Measurements from ENCODE around the gene ZBTB45. TPM values are rescaled to one million over a fixed set of nuclear protein-coding genes. Genes with fewer than 3 reads are reported as not detected.
A peak's percentile ranks its signal among the peaks of the same experiment; 100 is the strongest.

The ZBTB45 gene
- total RNA-seq, 1 experiment from 2014 or later = 19.7 TPM

- H3K27ac Mint-ChIP-seq = no peak overlapping the region
- no peak for TF ChIP-seq ZNF219 (CRISPR knock-in tag; IDR thresholded peaks at IDR 0.05; ENCODE audit: borderline replicate concordance)
- TF ChIP-seq NFATC4 (CRISPR knock-in tag; IDR thresholded peaks at IDR 0.05) = no peak
- no peak for TF ChIP-seq TEAD1 (CRISPR knock-in tag; IDR thresholded peaks at IDR 0.05)
- TF ChIP-seq ZNF317 (CRISPR knock-in tag; IDR thresholded peaks at IDR 0.05; ENCODE audit: borderline replicate concordance, low read depth) = no peak
- peaks cover 78% of the 10 kb centered on the region for H3K36me3 Mint-ChIP-seq
- H3K4me3 Mint-ChIP-seq = no peak overlapping the region
- peaks cover 20% of the 10 kb centered on the region for H3K4me1 Mint-ChIP-seq
- ChIA-PET CTCF (no interaction called here), POLR2A (interaction anchor here (0.9 to 2.2 kb wide), 2 partner anchors 29 kb away, joined by 4 to 7 read pairs; partner anchors contain the start of gene ZBTB45)
- DNase-seq (ENCODE audit: low spot score) (no peak), ATAC-seq (no peak)
- peaks cover 2% of the 10 kb centered on the region; the same call in 1 of the 2 replicates for H3K27me3 Mint-ChIP-seq (ENCODE audit: low read depth)
- no peaks in the 10 kb centered on the region for H3K9me3 Mint-ChIP-seq
Observed at GRCh38 chr19:58548859-58549663, 29.5 kb upstream of the ZBTB45 start.

GRCh38 chr19:58547323-58548312 lies 28.0 kb upstream of the ZBTB45 start:
- TF ChIP-seq MYBL2 (CRISPR knock-in tag; IDR thresholded peaks at IDR 0.05) (no peak), ZNF671 (CRISPR knock-in tag; IDR thresholded peaks at IDR 0.05) (0 out of 2 replicates have a peak, but pooled peaks have one; percentile 33), ZNF121 (CRISPR knock-in tag; IDR thresholded peaks at IDR 0.05) (peak; percentile 62; the same call in 1 of the 2 replicates)
- H3K36me3 Mint-ChIP-seq = peaks cover 70% of the 10 kb centered on the region
- ChIA-PET CTCF (interaction anchor here (5.9 kb wide), 1 partner anchor 29 kb away, joined by 60 read pairs; the partner anchor contains the start of gene ZBTB45), POLR2A (interaction anchor here (2.2 kb wide), 1 partner anchor 28 kb away, joined by 7 read pairs; the partner anchor contains the start of gene ZBTB45)
- peaks cover 15% of the 10 kb centered on the region for H3K27me3 Mint-ChIP-seq (ENCODE audit: low read depth)
- ATAC-seq (no peak), DNase-seq (ENCODE audit: low spot score) (no peak)
- 0 out of 2 replicates have a peak overlapping the region, but pooled peaks have one; percentile 15 for H3K27ac Mint-ChIP-seq
- no peaks in the 10 kb centered on the region for H3K9me3 Mint-ChIP-seq
- H3K4me1 Mint-ChIP-seq = peaks cover 17% of the 10 kb centered on the region
- H3K4me3 Mint-ChIP-seq = peak overlapping the region; percentile 12

GRCh38 chr19:58546019-58546530 lies 26.5 kb upstream of the ZBTB45 start:
- peak overlapping the region; percentile 93 for H3K27ac Mint-ChIP-seq
- DNase-seq (ENCODE audit: low spot score) (no peak), ATAC-seq (no peak)
- H3K9me3 Mint-ChIP-seq = no peaks in the 10 kb centered on the region
- POLR2A ChIA-PET = interaction anchor here (1.3 to 3.2 kb wide), 3 partner anchors 8 to 27 kb away, joined by 3 to 30 read pairs (median 25); partner anchors contain the start of genes CHMP2A and ZBTB45
- TF ChIP-seq HMGA2 (CRISPR knock-in tag; IDR thresholded peaks at IDR 0.05) (no peak), NR1H2 (CRISPR knock-in tag; IDR thresholded peaks at IDR 0.05) (no peak), SP1 (CRISPR knock-in tag; conservative IDR thresholded peaks at IDR 0.05) (no peak), SMAD4 (CRISPR knock-in tag; IDR thresholded peaks at IDR 0.05) (no peak), ZBTB21 (CRISPR knock-in tag; IDR thresholded peaks at IDR 0.05; ENCODE audit: borderline replicate concordance) (no peak), ETV6 (CRISPR knock-in tag; IDR thresholded peaks at IDR 0.05) (no peak), ZNF425 (CRISPR knock-in tag; conservative IDR thresholded peaks at IDR 0.05) (no peak), ZNF232 (CRISPR knock-in tag; IDR thresholded peaks at IDR 0.05) (no peak), NFE2L1 (CRISPR knock-in tag; IDR thresholded peaks at IDR 0.05) (no peak), NFATC4 (CRISPR knock-in tag; IDR thresholded peaks at IDR 0.05) (no peak), ZNF121 (CRISPR knock-in tag; IDR thresholded peaks at IDR 0.05) (no peak)
- peaks cover 28% of the 10 kb centered on the region for H3K27me3 Mint-ChIP-seq (ENCODE audit: low read depth)
- peaks cover 17% of the 10 kb centered on the region for H3K4me1 Mint-ChIP-seq
- CTCF ChIA-PET = interaction anchor here (1.5 to 5.9 kb wide), 2 partner anchors 28 to 32 kb away, joined by 10 to 60 read pairs; partner anchors contain the start of gene ZBTB45
- H3K36me3 Mint-ChIP-seq = peaks cover 58% of the 10 kb centered on the region
- H3K4me3 Mint-ChIP-seq = peak overlapping the region; percentile 97

All from WTC11 (cell line).